SK-N-DZ (cell line): ENCODE measurements around the gene PSMB8.
"Not testable (repeated sequence)": the region's sequence is repeated elsewhere in the genome, so short reads cannot be mapped to it uniquely, and the experiment has no call there.

ENCODE experiments used
- DNase-seq: peaks from one replicate; pipeline ENCODE4 v3.0.0-alpha.2; 2015; ENCODE audit warnings: low spot score

Gene PSMB8

DNA sequence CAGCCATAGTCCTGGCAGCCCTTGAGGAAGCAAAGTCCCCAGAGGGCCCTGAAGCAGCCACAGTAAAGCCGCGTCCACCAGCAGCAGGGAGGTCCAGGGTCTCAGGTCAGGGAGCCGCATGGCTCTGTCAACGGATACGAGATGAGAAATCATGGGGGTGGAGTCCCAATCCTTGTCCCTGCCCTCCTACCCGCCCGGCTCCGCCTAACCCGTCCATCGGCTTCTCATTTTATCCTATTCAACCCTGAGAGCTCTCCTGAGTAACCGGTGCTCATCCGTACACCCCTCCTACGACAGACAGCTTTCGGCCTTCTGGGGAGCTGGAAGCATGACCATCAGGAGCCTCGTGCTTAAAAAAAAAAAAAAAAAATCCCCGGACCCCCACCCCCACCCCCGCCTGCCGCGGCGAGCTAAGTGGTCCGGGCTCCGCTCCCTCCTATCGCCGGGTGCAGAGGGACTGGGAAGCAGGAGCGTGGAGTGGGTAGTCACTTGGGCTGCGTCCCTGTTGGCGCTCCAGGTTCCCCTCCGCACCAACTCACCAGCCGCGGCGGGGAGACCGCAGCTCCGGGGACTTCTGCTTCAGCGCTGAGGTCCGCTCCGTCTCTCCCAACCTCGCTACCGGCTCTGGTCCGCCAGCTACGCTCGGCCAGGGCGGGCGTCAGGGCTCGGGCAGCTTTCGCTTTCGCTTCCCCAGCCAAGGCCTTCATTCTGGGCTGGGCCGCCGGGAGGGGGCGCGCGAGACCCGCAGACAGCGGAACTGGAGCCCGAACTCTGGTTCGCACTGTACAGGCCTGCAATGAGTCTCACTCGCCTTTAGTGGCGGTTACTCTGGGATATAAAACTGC is 5.5 kb downstream of the PSMB8 start, which contains the start of gene TAP2:
Gene TAP2, minus strand, starts transcription at position 626 of the 845 bp plus-strand sequence. Its CDS starts 506 bp downstream, at position 120.
- peak; percentile 82 for DNase-seq

GRCh38 chr6:32837651-32838113 is 6.2 kb downstream of the PSMB8 start:
- no peak for DNase-seq

DNA sequence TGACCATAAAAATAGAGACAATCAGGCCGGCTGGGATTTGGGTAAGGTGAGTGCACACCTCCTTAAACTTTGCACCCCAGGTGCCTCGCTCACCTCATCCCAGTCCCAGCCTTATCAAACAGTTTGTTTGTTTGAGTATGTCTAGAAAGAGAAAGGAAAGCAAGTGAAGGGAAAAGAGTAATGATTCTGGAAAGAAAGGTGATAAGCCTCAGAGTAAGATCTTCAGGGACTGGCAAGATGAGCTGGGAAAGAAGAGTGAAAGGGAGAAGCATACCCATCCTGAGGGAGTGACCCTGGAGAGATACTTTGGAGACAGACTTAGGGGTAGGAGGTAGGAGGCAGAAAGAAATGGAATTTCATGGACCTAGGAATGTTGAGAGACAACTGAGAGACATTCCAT is 7.0 kb downstream of the PSMB8 start:
- DNase-seq: no peak

DNA sequence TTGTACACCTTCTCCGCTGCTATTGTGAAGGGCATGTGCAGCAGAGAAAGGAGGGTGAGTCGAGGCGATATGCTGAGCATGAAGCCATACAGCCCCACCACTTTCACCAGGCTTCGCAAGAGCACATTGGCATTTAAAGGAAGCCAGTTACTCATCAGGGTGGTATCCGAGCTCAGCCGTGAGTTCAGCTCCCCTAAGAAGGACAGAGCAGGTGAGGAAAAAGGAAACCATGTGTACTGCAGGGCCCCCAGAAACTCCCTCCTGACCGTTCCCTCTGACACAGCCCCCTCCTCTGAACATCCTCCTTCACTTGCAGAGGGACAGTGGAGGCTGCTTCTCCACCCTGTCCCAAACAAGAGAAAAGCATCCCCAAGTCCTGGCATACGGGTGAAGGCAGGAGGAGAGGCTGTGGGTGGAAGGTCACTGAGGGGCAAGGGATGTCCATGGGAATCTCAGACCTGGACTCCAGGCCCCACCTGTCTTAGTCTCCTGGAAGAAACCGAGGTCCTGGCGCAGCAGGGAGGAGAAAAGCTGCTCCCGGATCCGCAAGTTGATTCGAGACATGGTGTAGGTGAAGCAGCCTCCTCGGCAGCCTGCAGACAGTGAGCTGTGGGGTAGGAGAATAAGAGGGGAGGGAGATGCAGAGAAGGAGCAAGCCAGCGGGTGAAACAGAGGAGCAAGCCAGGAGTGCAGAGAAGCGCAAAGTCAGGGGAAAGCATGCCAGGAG is 8.5 kb downstream of the PSMB8 start:
- DNase-seq: no peak

DNA sequence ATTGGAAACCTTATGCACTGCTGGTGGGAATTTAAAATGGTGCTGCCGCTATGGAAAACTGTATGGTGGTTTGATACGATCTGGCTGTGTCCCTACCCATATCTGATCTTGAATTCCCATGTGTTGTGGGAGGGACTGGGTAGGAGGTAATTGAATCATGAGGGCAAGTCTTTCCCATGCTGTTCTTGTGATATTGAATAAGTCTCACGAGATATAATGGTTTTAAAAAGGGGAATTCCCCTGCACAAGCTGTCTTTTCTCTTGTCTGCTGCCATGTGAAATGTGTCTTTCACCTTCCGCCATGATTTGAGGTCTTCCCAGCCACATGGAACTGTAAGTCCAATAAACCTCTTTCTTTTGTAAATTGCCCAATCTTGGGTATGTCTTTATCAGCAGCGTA is 10.2 kb downstream of the PSMB8 start:
- DNase-seq: peak; percentile 20

DNA sequence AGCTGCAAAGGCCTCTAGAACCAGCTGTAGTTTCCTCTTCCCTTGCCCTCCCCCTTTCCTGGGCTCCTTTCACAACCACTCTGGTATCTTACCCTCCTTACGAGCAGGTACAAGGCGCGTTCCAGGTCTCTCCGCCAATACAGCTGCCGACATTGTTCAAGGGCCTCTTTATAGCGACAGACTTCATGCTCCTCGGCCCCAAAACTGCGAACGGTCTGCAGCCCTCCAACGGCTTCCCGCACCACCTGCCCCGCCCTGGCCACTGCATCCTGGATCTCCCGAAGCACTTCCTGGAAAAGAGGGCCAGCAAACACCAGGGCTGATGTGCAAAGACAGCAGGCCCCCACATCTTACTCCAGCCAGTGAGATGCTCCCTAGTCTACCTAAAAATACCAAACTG is 11.3 kb downstream of the PSMB8 start:
- DNase-seq: no peak

- no peak for DNase-seq
Measured at GRCh38 chr6:32830936-32831335, 12.9 kb downstream of the PSMB8 start.

DNA sequence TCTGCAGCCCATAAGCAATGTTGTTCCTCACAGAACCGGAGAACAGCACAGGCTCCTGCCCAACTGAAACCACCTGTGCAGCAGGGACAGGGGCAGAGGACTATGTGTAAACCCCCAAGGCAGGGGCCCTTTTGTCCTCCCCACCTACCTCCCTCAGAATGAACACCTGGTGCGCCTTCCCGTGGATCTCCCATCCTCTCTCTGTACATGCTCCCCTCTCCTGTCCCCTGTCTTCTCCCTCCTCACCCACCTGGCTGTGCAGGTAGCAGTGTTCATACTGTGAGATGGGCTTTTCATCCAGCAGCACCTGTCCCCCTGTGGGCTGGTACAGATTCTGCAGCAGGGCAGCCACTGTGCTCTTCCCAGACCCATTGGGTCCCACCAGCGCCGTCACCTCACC is 13.8 kb downstream of the PSMB8 start:
- DNase-seq: no peak

DNA sequence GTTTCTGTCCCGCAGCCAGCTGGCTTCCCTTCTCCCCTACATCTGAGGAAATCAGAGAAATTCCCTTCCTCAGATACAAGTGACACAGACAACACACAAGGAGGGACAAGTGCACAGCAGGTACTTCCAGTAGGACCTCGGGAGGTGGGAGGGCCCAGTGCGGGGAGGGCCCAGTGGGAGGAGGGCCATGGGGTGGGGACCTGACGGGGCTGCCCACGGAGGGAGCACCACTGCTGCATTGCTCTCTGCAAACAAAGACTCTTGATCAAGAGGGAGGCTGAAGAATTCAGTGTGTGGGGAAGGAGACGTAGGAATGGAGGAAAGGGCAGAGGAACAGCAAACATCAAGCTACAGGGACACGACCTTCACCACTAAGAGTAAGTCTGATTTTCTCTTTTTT is 14.4 kb downstream of the PSMB8 start:
- DNase-seq: no peak

DNA sequence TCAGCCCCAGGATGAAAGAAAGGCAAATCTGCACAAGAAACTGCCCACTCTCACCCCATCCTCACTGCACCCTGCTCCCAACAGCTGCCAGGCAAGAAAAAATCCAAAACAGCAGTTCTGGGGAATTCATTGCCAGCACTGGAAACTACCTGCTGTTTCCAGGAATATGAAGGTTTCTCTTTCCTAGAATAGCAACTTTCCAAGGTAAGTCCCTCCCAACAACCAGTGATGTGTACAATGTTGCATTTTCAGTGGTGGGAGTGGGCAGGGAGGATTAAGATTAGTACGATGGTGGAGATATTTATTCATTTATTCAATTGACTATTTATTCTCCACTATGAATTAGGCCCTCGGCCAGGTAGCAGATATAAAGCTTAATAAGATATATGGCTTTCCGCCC is 16.8 kb downstream of the PSMB8 start:
- no peak for DNase-seq

DNA sequence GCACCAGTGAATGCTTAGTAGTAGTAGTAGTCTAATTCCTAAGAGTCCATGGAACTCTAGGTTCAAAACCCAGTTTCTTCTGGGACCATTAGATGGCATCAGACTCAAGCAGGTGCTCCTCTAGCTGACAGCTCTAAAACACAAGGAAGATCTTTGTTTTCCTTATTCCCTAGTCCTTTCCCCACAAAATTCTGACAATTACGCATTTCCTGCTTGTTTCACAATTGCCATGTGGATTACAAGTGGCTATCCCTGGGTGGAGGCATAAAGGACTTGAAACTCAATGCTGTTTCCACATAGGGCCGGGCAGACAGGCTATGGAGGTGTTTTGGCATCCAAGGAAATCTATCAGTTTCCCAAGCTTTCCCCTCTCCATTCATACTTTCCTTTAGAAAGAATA is 17.9 kb downstream of the PSMB8 start:
- no peak for DNase-seq

DNA sequence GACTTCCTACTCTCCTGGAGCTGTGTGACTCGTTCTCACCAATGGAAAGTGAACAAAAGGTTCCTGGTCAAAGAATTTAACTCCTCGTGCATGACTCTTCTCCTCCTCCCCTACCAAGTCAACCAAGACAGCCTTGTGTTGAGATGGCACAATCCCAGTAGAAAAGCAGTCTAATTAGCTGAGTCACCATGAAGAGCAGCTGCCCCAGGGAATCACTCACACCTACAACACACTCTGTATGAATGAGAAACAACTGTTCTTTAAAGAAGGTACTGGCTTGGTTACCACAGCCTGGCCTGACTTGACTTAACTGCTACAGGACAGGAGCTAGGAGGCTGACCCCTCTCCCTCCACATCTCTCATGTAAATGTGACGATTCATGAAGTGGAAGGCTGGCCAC is 24.1 kb downstream of the PSMB8 start:
- no peak for DNase-seq

- no peak for DNase-seq
Measured at GRCh38 chr6:32818867-32819266, 25.0 kb downstream of the PSMB8 start.

- DNase-seq: no peak
Measured at GRCh38 chr6:32816746-32817204, 27.1 kb downstream of the PSMB8 start, which contains the start of gene HLA-DOB. Gene HLA-DOB, minus strand, starts transcription at chr6:32817002. Its CDS starts 51 bp downstream, at chr6:32816951.

GRCh38 chr6:32815996-32816395 is 27.9 kb downstream of the PSMB8 start:
- no peak for DNase-seq

GRCh38 chr6:32815115-32815514 is 28.7 kb downstream of the PSMB8 start:
- no peak for DNase-seq

DNA sequence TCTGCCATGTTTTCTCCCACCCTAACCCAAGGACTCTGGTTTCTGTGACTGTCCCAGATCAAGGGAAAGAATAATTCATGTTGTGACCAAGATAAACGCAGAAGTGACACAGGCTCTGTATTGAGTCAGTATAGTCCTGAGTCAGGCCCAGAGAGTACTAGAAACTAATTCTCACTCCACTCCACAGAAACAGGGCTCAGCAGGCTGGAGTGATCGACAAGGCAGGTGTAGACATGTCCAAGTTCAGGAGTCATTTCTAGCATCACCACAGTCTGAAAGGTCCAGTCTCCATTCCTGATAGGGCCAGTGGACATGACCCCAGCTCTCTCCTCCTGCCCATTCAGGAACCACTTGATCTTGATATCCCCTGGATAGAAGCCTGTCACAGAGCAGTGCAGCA is 29.7 kb downstream of the PSMB8 start:
- no peak for DNase-seq

GRCh38 chr6:32809171-32809570 is 34.7 kb downstream of the PSMB8 start:
- DNase-seq: no peak

DNA sequence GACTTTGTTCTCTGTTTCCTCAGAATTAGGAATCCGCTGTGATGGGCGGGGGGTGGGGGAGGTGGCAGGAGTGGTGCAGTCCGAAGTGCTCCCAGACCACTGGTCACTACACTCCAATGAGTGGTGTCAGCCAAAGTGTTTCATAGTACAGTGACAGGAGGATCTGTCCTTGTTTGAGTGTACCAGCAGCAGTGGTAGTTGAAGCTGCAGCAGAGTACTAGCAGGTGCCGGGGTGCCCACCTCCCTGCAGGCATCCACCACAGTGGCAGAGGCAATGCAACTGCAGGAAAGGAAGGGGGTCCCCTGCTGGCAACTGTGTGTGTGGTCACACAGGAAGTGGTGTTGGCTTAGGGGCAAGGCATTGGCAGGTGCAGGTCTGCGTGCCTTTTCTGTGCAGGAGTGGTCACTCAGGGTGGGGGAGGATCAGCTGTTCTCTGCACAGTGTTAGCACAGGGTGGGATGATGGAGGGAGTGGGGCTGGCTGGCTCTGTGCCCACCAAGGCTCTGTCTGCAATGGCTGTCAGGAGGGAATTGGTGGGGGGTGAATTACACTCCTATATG is 36.7 kb downstream of the PSMB8 start:
- no peak for DNase-seq

DNA sequence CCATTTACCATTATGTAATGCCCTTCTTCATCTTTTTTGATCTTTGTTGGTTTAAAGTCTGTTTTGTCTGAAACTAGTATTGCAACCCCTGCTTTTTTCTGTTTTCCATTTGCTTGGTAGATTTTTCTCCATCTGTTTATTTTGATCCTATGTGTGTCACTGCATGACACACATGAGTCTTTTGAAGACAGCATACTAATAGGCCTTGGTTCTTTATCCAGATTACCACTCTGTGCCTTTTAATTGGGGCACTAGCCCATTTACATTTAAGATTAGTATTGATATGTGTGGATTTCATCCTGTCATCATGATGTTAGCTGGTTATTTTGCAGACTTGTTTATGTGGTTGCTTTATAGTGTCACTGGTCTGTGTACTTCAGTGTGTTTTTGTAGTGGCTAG is 38.4 kb downstream of the PSMB8 start:
- not testable (repeated sequence) for DNase-seq

DNA sequence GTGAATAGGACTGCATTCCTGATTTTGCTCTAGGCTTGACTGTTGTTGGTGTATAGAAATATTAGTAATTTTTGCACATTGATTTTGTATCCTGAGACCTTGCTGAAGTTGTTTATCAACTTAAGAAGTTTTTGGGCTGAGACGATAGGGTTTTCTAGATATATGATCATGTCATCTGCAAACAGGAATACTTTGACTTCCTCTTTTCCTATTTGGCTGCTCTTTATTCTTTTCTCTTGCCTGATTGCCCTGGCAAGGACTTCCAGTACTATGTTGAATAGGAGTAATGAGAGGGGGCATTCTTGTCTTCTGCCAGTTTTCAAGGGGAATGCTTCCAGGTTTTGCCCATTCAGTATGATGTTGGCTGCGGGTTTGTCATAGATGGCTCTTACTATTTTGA is 40.4 kb downstream of the PSMB8 start:
- DNase-seq: no peak

DNA sequence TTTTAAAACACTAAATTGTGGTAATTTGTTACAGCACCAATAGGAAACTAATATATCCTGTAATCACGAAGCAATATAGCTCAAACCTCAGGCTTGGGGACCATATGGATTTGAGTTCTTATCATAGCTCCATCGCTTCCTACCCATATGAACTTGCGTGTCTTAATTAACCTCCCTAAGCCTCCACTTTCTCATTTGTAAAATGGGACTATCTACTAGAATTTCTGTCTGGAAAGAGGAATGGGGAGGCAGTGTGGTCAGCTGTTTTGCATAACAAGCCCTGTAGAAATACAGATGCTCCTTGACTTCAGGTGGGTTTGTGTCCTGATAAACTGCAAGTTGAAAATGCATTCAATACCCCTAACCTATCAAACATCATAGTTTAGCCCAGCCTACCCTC is 44.1 kb downstream of the PSMB8 start:
- DNase-seq: no peak
